ENCODE results near the gene LSMEM2. TPM values are rescaled to one million over a fixed set of nuclear protein-coding genes. Genes with fewer than 3 reads are reported as not detected.

LSMEM2 gene
- total RNA-seq, 2 donors from 2014 or later = not detected

- no peak overlapping the region for H3K4me3 ChIP-seq
- no peak overlapping the region for H3K27ac ChIP-seq
- no peak overlapping the region for H3K9ac ChIP-seq (ENCODE audit: low read depth in 2 of 2, low read length in 2 of 2)
- no peak for TF ChIP-seq CTCF (IDR thresholded peaks at IDR 0.05)
- no peaks in the 10 kb centered on the region for H3K36me3 ChIP-seq
- intact Hi-C loops (cut with DNase I) = no loop called here
- no peak for DNase-seq
- no peaks in the 10 kb centered on the region for H3K9me3 ChIP-seq
- H3K27me3 ChIP-seq = no peaks in the 10 kb centered on the region
- H3K4me1 ChIP-seq = peaks cover 22% of the 10 kb centered on the region
Measured at GRCh38 chr3:50295553-50296431, 16.9 kb downstream of the LSMEM2 start.

GRCh38 chr3:50296721-50297383, 18.0 kb downstream of the LSMEM2 start:
- H3K4me1 ChIP-seq = peaks cover 15% of the 10 kb centered on the region
- intact Hi-C loops (cut with DNase I) = no loop called here
- no peak for DNase-seq

GRCh38 chr3:50297384-50297775, 18.5 kb downstream of the LSMEM2 start:
- H3K4me1 ChIP-seq = peaks cover 15% of the 10 kb centered on the region
- TF ChIP-seq CTCF (IDR thresholded peaks at IDR 0.05) = no peak
- DNase-seq = no peak
- no peak overlapping the region for H3K9ac ChIP-seq (ENCODE audit: low read depth in 2 of 2, low read length in 2 of 2)
- H3K9me3 ChIP-seq = no peaks in the 10 kb centered on the region
- intact Hi-C loops (cut with DNase I) = no loop called here
- H3K27me3 ChIP-seq = no peaks in the 10 kb centered on the region
- no peaks in the 10 kb centered on the region for H3K36me3 ChIP-seq
- no peak overlapping the region for H3K4me3 ChIP-seq
- H3K27ac ChIP-seq = no peak overlapping the region

More at GRCh38 chr3:50296721-50297383, 18.0 kb downstream of the LSMEM2 start:
- Histone ChIP-seq H3K9ac (ENCODE audit: low read depth in 2 of 2, low read length in 2 of 2) (no peak overlapping the region), H3K4me3 (no peak overlapping the region), H3K27me3 (no peaks in the 10 kb centered on the region), H3K36me3 (no peaks in the 10 kb centered on the region), H3K9me3 (no peaks in the 10 kb centered on the region), H3K27ac (no peak overlapping the region)
- no peak for TF ChIP-seq CTCF (IDR thresholded peaks at IDR 0.05)

GRCh38 chr3:50297896-50298725, 19.2 kb downstream of the LSMEM2 start:
- TF ChIP-seq CTCF (IDR thresholded peaks at IDR 0.05) = no peak
- Histone ChIP-seq H3K27me3 (no peaks in the 10 kb centered on the region), H3K9ac (ENCODE audit: low read depth in 2 of 2, low read length in 2 of 2) (peak overlapping the region; percentile 91 to 97), H3K4me1 (peaks cover 15% of the 10 kb centered on the region), H3K9me3 (no peaks in the 10 kb centered on the region), H3K36me3 (no peaks in the 10 kb centered on the region), H3K27ac (peak overlapping the region; percentile 88), H3K4me3 (peak overlapping the region; percentile 47)
- DNase-seq = peak; percentile 37
- intact Hi-C loops (cut with DNase I) = no loop called here
